Measurements from ENCODE around the gene GNG14. TPM values are rescaled to one million over a fixed set of nuclear protein-coding genes. Genes with fewer than 3 reads are reported as not detected.

Gene GNG14
- total and polyA plus RNA-seq, 2 of the 13 experiments (the other 11 are each of a cell fraction or from before 2014, with no cell fraction given) = not detected

DNA sequence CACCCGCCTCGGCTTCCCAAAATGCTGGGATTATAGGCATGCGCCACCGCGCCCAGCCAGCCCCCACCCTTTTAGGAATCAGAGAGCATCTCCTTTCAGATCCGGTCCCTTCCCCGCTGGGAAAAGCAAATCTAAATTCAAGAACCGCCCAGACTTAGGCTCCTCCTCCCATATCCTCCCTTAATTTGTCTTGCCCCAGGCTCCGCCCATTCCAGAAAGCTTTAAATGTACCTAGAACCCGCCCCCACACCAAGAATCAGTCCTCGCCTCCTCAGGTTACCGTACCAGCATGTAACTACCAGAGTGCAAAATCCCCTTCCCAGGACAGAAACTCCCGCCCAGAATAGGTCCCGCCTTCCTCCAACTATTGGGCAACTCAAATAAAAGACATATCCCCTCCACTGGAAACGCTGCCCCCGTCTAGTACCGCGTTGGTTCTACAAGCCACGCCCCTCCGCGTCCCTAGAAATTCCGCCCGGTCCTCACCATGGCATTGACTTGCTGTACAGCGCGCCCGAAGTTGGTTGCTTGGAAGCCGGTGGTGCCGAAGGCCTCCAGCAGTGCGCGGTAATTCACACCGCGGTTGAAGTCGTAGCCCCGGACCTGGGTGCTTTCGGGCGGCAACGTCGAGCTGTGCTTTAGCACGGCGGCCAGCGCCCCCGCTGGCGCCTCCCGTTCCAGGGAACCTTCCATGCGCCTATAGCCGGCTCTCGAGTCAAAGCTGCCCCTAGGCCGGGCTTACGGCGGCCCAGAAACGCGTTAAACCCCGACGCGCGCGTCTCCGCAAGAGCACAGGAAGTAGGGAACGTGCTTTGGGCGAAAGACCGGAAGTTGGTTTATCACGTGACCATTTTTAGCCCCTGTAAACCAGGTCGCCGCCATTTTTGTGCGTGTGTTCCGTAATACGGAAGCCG, 6.5 kb upstream of the GNG14 start, which contains the start of gene DHPS (continued):
- TF ChIP-seq MAFG (CRISPR knock-in tag; IDR thresholded peaks at IDR 0.05) (no peak), ZNF44 (CRISPR knock-in tag; IDR thresholded peaks at IDR 0.05) (0 out of 2 replicates have a peak, but pooled peaks have one; percentile 52), KDM2A (CRISPR knock-in tag; IDR thresholded peaks at IDR 0.05; ENCODE audit: borderline replicate concordance, low read depth) (peak; percentile 97), ZNF550 (CRISPR knock-in tag; IDR thresholded peaks at IDR 0.05; ENCODE audit: borderline replicate concordance) (no peak), ZFP90 (CRISPR knock-in tag; IDR thresholded peaks at IDR 0.05; ENCODE audit: borderline replicate concordance) (no peak), CC2D1A (CRISPR knock-in tag; IDR thresholded peaks at IDR 0.05) (no peak), DNMT1 (CRISPR knock-in tag; IDR thresholded peaks at IDR 0.05) (0 out of 2 replicates have a peak, but pooled peaks have one; percentile 28), IKZF4 (CRISPR knock-in tag; IDR thresholded peaks at IDR 0.05; ENCODE audit: borderline replicate concordance, low read depth, not compliant biosample characterization) (no peak), ZKSCAN1 (IDR thresholded peaks at IDR 0.05; ENCODE audit: low read length) (no peak), CCDC6 (CRISPR knock-in tag; IDR thresholded peaks at IDR 0.05) (no peak), ARNTL (CRISPR knock-in tag; IDR thresholded peaks at IDR 0.05) (no peak), ZNF230 (CRISPR knock-in tag; IDR thresholded peaks at IDR 0.05) (peak; percentile 84; the same call in 1 of the 2 replicates), ZFP1 (CRISPR knock-in tag; IDR thresholded peaks at IDR 0.05) (no peak), ARNT (IDR thresholded peaks at IDR 0.05) (no peak), ETV5 (CRISPR knock-in tag; IDR thresholded peaks at IDR 0.05; ENCODE audit: borderline replicate concordance) (peak; percentile 59; the same call in 1 of the 2 replicates), ADNP (CRISPR knock-in tag; IDR thresholded peaks at IDR 0.05) (no peak)
- TF ChIP-seq, protein P1, sequence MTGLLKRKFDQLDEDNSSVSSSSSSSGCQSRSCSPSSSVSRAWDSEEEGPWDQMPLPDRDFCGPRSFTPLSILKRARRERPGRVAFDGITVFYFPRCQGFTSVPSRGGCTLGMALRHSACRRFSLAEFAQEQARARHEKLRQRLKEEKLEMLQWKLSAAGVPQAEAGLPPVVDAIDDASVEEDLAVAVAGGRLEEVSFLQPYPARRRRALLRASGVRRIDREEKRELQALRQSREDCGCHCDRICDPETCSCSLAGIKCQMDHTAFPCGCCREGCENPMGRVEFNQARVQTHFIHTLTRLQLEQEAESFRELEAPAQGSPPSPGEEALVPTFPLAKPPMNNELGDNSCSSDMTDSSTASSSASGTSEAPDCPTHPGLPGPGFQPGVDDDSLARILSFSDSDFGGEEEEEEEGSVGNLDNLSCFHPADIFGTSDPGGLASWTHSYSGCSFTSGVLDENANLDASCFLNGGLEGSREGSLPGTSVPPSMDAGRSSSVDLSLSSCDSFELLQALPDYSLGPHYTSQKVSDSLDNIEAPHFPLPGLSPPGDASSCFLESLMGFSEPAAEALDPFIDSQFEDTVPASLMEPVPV (CRISPR knock-in tag; IDR thresholded peaks at IDR 0.05) = peak; percentile 70; the same call in 1 of the 2 replicates
- TF ChIP-seq, protein P2, sequence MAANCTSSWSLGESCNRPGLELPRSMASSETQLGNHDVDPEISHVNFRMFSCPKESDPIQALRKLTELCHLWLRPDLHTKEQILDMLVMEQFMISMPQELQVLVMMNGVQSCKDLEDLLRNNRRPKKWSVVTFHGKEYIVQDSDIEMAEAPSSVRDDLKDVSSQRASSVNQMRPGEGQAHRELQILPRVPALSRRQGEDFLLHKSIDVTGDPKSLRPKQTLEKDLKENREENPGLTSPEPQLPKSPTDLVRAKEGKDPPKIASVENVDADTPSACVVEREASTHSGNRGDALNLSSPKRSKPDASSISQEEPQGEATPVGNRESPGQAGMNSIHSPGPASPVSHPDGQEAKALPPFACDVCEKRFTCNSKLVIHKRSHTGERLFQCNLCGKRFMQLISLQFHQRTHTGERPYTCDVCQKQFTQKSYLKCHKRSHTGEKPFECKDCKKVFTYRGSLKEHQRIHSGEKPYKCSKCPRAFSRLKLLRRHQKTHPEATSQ (CRISPR knock-in tag; IDR thresholded peaks at IDR 0.05; ENCODE audit: borderline replicate concordance) = no peak
- TF ChIP-seq, protein P3, sequence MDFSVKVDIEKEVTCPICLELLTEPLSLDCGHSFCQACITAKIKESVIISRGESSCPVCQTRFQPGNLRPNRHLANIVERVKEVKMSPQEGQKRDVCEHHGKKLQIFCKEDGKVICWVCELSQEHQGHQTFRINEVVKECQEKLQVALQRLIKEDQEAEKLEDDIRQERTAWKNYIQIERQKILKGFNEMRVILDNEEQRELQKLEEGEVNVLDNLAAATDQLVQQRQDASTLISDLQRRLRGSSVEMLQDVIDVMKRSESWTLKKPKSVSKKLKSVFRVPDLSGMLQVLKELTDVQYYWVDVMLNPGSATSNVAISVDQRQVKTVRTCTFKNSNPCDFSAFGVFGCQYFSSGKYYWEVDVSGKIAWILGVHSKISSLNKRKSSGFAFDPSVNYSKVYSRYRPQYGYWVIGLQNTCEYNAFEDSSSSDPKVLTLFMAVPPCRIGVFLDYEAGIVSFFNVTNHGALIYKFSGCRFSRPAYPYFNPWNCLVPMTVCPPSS (IDR thresholded peaks at IDR 0.05) = no peak
- TF ChIP-seq, protein P4, sequence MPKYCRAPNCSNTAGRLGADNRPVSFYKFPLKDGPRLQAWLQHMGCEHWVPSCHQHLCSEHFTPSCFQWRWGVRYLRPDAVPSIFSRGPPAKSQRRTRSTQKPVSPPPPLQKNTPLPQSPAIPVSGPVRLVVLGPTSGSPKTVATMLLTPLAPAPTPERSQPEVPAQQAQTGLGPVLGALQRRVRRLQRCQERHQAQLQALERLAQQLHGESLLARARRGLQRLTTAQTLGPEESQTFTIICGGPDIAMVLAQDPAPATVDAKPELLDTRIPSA (CRISPR knock-in tag; IDR thresholded peaks at IDR 0.05; ENCODE audit: borderline replicate concordance) = peak; percentile 50; the same call in 1 of the 2 replicates
- TF ChIP-seq, protein P5, sequence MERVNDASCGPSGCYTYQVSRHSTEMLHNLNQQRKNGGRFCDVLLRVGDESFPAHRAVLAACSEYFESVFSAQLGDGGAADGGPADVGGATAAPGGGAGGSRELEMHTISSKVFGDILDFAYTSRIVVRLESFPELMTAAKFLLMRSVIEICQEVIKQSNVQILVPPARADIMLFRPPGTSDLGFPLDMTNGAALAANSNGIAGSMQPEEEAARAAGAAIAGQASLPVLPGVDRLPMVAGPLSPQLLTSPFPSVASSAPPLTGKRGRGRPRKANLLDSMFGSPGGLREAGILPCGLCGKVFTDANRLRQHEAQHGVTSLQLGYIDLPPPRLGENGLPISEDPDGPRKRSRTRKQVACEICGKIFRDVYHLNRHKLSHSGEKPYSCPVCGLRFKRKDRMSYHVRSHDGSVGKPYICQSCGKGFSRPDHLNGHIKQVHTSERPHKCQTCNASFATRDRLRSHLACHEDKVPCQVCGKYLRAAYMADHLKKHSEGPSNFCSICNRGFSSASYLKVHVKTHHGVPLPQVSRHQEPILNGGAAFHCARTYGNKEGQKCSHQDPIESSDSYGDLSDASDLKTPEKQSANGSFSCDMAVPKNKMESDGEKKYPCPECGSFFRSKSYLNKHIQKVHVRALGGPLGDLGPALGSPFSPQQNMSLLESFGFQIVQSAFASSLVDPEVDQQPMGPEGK (CRISPR knock-in tag; IDR thresholded peaks at IDR 0.05) = no peak; the same call in 1 of the 2 replicates
